ENCODE data around the gene SV2C. TPM values are rescaled to one million over a fixed set of nuclear protein-coding genes. Genes with fewer than 3 reads are reported as not detected.

The SV2C gene
- total RNA-seq, 1 donor = not detected

- Histone ChIP-seq H3K9me3 (ENCODE audit: low read depth, low read length) (no peaks in the 10 kb centered on the region), H3K36me3 (ENCODE audit: insufficient read depth, low read length) (no peaks in the 10 kb centered on the region), H3K4me1 (ENCODE audit: insufficient read depth, low read length) (no peaks in the 10 kb centered on the region), H3K27ac (ENCODE audit: low read depth, low read length) (no peak overlapping the region), H4K20me1 (ENCODE audit: insufficient read depth, low read length) (no peaks in the 10 kb centered on the region), H3K79me2 (ENCODE audit: insufficient read depth, low read length) (no peaks in the 10 kb centered on the region), H2AFZ (ENCODE audit: low read length) (no peak overlapping the region), H3K27me3 (ENCODE audit: insufficient read depth, low read length) (no peaks in the 10 kb centered on the region), H3K4me2 (ENCODE audit: insufficient read depth, low read length) (peak overlapping the region; percentile 22), H3K4me3 (ENCODE audit: insufficient read depth, low read length) (no peak overlapping the region)
- peak; percentile 70 for TF ChIP-seq CTCF (IDR thresholded peaks at IDR 0.05; ENCODE audit: extremely low read depth, low read depth, low read length)
- peak; percentile 96 for DNase-seq (ENCODE audit: insufficient read length, low spot score, missing footprints)
Observed at GRCh38 chr5:76175051-76175666, 92.0 kb downstream of the SV2C start.

GRCh38 chr5:76175821-76176403 is 92.7 kb downstream of the SV2C start:
- no peaks in the 10 kb centered on the region for H3K4me1 ChIP-seq (ENCODE audit: insufficient read depth, low read length)
- DNase-seq (ENCODE audit: insufficient read length, low spot score, missing footprints) = no peak
- no peaks in the 10 kb centered on the region for H3K79me2 ChIP-seq (ENCODE audit: insufficient read depth, low read length)
- H4K20me1 ChIP-seq (ENCODE audit: insufficient read depth, low read length) = no peaks in the 10 kb centered on the region
- H3K36me3 ChIP-seq (ENCODE audit: insufficient read depth, low read length) = no peaks in the 10 kb centered on the region
- H3K4me3 ChIP-seq (ENCODE audit: insufficient read depth, low read length) = no peak overlapping the region
- TF ChIP-seq CTCF (IDR thresholded peaks at IDR 0.05; ENCODE audit: extremely low read depth, low read depth, low read length) = no peak
- H3K27ac ChIP-seq (ENCODE audit: low read depth, low read length) = no peak overlapping the region
- no peak overlapping the region for H3K4me2 ChIP-seq (ENCODE audit: insufficient read depth, low read length)
- H2AFZ ChIP-seq (ENCODE audit: low read length) = no peak overlapping the region
- H3K9me3 ChIP-seq (ENCODE audit: low read depth, low read length) = no peaks in the 10 kb centered on the region
- H3K27me3 ChIP-seq (ENCODE audit: insufficient read depth, low read length) = no peaks in the 10 kb centered on the region

- Histone ChIP-seq H3K4me1 (ENCODE audit: insufficient read depth, low read length) (no peaks in the 10 kb centered on the region), H3K79me2 (ENCODE audit: insufficient read depth, low read length) (no peaks in the 10 kb centered on the region), H3K36me3 (ENCODE audit: insufficient read depth, low read length) (no peaks in the 10 kb centered on the region), H3K4me3 (ENCODE audit: insufficient read depth, low read length) (no peak overlapping the region), H4K20me1 (ENCODE audit: insufficient read depth, low read length) (no peaks in the 10 kb centered on the region), H3K27ac (ENCODE audit: low read depth, low read length) (no peak overlapping the region), H3K27me3 (ENCODE audit: insufficient read depth, low read length) (no peaks in the 10 kb centered on the region), H3K9me3 (ENCODE audit: low read depth, low read length) (no peaks in the 10 kb centered on the region), H3K4me2 (ENCODE audit: insufficient read depth, low read length) (no peak overlapping the region), H2AFZ (ENCODE audit: low read length) (no peak overlapping the region)
- no peak for TF ChIP-seq CTCF (IDR thresholded peaks at IDR 0.05; ENCODE audit: extremely low read depth, low read depth, low read length)
- no peak for DNase-seq (ENCODE audit: insufficient read length, low spot score, missing footprints)
Observed at GRCh38 chr5:76177978-76178377, 94.8 kb downstream of the SV2C start.

GRCh38 chr5:76178913-76179312 is 95.7 kb downstream of the SV2C start:
- Histone ChIP-seq H3K4me1 (ENCODE audit: insufficient read depth, low read length) (no peaks in the 10 kb centered on the region), H3K4me3 (ENCODE audit: insufficient read depth, low read length) (no peak overlapping the region)

More at GRCh38 chr5:76178913-76179312, 95.7 kb downstream of the SV2C start:
- Histone ChIP-seq H3K4me2 (ENCODE audit: insufficient read depth, low read length) (no peak overlapping the region), H2AFZ (ENCODE audit: low read length) (no peak overlapping the region), H4K20me1 (ENCODE audit: insufficient read depth, low read length) (no peaks in the 10 kb centered on the region), H3K79me2 (ENCODE audit: insufficient read depth, low read length) (no peaks in the 10 kb centered on the region), H3K27ac (ENCODE audit: low read depth, low read length) (no peak overlapping the region), H3K27me3 (ENCODE audit: insufficient read depth, low read length) (no peaks in the 10 kb centered on the region), H3K36me3 (ENCODE audit: insufficient read depth, low read length) (no peaks in the 10 kb centered on the region), H3K9me3 (ENCODE audit: low read depth, low read length) (no peaks in the 10 kb centered on the region)
- no peak for DNase-seq (ENCODE audit: insufficient read length, low spot score, missing footprints)
- no peak for TF ChIP-seq CTCF (IDR thresholded peaks at IDR 0.05; ENCODE audit: extremely low read depth, low read depth, low read length)
